ENCODE results near the gene CCR3. TPM values are rescaled to one million over a fixed set of nuclear protein-coding genes. Genes with fewer than 3 reads are reported as not detected.

CCR3 gene
- total RNA-seq, 4 donors from 2014 or later = not detected

DNA sequence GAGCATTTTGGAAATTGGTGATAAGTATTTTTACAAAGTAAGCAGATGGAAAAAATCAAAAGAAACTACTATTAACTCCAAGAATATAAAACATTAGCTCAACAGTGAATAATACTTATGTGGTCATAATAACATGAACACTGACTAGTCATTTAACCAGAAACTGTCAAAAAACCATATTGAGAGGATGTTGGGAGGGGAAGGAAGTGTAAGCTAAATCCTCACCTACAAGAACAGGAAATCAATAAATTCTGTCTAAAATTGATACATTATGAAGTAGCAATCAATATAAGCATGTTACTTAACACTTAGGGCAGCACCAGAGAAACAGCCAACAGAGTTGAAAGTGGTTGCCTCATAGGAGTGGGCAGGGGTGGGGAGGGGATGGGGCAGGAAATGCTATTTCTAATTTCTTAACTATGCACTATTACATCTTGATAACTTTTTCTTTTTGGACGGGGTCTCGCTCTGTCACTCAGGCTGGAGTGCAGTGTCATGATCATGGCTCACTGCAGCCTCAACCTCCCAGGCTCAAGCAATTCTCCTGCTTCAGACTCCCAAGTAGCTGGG is 41.7 kb downstream of the CCR3 start:
- Histone ChIP-seq H3K36me3 (no peaks in the 10 kb centered on the region), H3K9me3 (peaks cover 0 to 13% (median 0%) of the 10 kb centered on the region in 4 donors), H3K27me3 (no peaks in the 10 kb centered on the region), H3K4me1 (no peaks in the 10 kb centered on the region), H3K4me3 (no peak overlapping the region), H3K27ac (no peak overlapping the region)
- no peak for DNase-seq (ENCODE audit: low spot score in 2 of 2)
- TF ChIP-seq POLR2A (IDR thresholded peaks at IDR 0.05) (no peak), EP300 (IDR thresholded peaks at IDR 0.05) (no peak)
- TF ChIP-seq, protein P1, sequence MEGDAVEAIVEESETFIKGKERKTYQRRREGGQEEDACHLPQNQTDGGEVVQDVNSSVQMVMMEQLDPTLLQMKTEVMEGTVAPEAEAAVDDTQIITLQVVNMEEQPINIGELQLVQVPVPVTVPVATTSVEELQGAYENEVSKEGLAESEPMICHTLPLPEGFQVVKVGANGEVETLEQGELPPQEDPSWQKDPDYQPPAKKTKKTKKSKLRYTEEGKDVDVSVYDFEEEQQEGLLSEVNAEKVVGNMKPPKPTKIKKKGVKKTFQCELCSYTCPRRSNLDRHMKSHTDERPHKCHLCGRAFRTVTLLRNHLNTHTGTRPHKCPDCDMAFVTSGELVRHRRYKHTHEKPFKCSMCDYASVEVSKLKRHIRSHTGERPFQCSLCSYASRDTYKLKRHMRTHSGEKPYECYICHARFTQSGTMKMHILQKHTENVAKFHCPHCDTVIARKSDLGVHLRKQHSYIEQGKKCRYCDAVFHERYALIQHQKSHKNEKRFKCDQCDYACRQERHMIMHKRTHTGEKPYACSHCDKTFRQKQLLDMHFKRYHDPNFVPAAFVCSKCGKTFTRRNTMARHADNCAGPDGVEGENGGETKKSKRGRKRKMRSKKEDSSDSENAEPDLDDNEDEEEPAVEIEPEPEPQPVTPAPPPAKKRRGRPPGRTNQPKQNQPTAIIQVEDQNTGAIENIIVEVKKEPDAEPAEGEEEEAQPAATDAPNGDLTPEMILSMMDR (IDR thresholded peaks at IDR 0.05) = no peak
- 76 to 85% methylated on average over 2 of the region's 2 CpGs for WGBS, 2 donors

- H3K36me3 ChIP-seq = no peaks in the 10 kb centered on the region
- TF ChIP-seq EP300 (IDR thresholded peaks at IDR 0.05) = no peak
- TF ChIP-seq, protein P1 (IDR thresholded peaks at IDR 0.05) = no peak
- no peak for TF ChIP-seq POLR2A (IDR thresholded peaks at IDR 0.05)
- DNase-seq (ENCODE audit: low spot score in 2 of 2) = no peak
- no peaks in the 10 kb centered on the region for H3K4me1 ChIP-seq
- H3K4me3 ChIP-seq = no peak overlapping the region
- H3K27me3 ChIP-seq = no peaks in the 10 kb centered on the region
- peaks cover 0 to 2% (median 0%) of the 10 kb centered on the region in 4 donors for H3K9me3 ChIP-seq
- WGBS, 2 donors = 67 to 69% methylated on average over 6 of the region's 6 CpGs
- no peak overlapping the region for H3K27ac ChIP-seq
These were observed 42.9 kb downstream of the CCR3 start for GRCh38 chr3:46284981-46285683.

DNA sequence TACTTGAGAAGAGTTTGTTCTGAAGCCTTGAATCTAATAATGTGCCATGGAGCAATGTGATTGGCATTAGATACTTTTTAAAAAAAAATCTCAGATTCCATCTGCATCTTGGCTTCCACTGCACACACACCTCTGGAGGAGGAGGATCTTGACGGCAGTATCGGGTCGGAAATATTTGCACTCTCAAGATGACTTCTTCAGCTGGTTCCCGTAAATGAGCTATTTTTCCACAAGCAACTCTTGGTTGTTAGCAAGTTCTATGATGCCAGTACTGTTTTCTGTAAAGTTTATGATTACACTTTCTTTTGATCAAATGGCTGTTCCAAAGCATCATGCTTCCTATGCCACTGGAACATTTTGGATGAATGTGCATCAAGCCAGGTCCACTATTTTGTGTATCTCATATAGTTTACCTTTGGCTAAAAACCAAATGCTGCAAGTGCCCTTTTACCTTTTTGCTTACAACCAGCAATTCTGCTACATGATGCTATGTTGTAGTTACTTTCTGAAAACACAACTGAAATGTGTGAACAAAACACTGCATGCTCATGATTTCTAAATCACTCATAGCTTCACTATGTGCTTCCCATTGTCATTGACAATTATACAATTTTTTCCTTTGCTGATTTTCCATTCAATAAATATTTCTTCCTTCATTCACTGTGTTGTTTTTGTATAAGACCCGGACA is 43.8 kb downstream of the CCR3 start:
- H3K4me1 ChIP-seq = no peaks in the 10 kb centered on the region
- WGBS, 2 donors = 86 to 87% methylated on average over 5 of the region's 5 CpGs
- TF ChIP-seq, protein P1 (IDR thresholded peaks at IDR 0.05) = no peak
- TF ChIP-seq POLR2A (IDR thresholded peaks at IDR 0.05) = no peak

GRCh38 chr3:46286947-46287565 is 44.8 kb downstream of the CCR3 start:
- Histone ChIP-seq H3K9me3 (no peaks in the 10 kb centered on the region), H3K4me1 (no peaks in the 10 kb centered on the region), H3K36me3 (no peaks in the 10 kb centered on the region), H3K4me3 (no peak overlapping the region), H3K27me3 (no peaks in the 10 kb centered on the region), H3K27ac (no peak overlapping the region)
- WGBS, 2 donors = 69 to 80% methylated on average over 5 of the region's 5 CpGs
- DNase-seq (ENCODE audit: low spot score in 2 of 2) = no peak
- TF ChIP-seq, protein P1 (IDR thresholded peaks at IDR 0.05) = no peak
- TF ChIP-seq POLR2A (IDR thresholded peaks at IDR 0.05) (no peak), EP300 (IDR thresholded peaks at IDR 0.05) (no peak)

More for the DNA sequence above, 43.8 kb downstream of the CCR3 start:
- Histone ChIP-seq H3K27ac (no peak overlapping the region), H3K36me3 (no peaks in the 10 kb centered on the region), H3K4me3 (no peak overlapping the region), H3K27me3 (no peaks in the 10 kb centered on the region), H3K9me3 (no peaks in the 10 kb centered on the region)
- DNase-seq (ENCODE audit: low spot score in 2 of 2) = no peak

Data from tibial nerve (tissue), 4 donors.